Thyroid gland (tissue), 4 donors: ENCODE data around the gene LRBA.

Experiments used
- POLR2A ChIP-seq, 2 donors: fragments of 450-650 bp; IDR thresholded peaks; one replicate each; pipeline ENCODE4 v1.6.1; 2017; ENCODE audit warnings: antibody characterized with exemption in 2 of 2, mild to moderate bottlenecking in 2 of 2, moderate library complexity in 1 of 2
- TF ChIP-seq, protein P1 (sequence below), 6 experiments: fragments of 200-600 bp in 3 of 6; fragments of 450-650 bp in 3 of 6; sonication (generic) in 3 of 6; IDR thresholded peaks; one replicate each; pipeline ENCODE4 v1.5.1; 2016 to 2019; ENCODE audit warnings: antibody characterized with exemption in 6 of 6, mild to moderate bottlenecking in 2 of 6, inconsistent platforms in 1 of 6, moderate library complexity in 1 of 6

DNA sequence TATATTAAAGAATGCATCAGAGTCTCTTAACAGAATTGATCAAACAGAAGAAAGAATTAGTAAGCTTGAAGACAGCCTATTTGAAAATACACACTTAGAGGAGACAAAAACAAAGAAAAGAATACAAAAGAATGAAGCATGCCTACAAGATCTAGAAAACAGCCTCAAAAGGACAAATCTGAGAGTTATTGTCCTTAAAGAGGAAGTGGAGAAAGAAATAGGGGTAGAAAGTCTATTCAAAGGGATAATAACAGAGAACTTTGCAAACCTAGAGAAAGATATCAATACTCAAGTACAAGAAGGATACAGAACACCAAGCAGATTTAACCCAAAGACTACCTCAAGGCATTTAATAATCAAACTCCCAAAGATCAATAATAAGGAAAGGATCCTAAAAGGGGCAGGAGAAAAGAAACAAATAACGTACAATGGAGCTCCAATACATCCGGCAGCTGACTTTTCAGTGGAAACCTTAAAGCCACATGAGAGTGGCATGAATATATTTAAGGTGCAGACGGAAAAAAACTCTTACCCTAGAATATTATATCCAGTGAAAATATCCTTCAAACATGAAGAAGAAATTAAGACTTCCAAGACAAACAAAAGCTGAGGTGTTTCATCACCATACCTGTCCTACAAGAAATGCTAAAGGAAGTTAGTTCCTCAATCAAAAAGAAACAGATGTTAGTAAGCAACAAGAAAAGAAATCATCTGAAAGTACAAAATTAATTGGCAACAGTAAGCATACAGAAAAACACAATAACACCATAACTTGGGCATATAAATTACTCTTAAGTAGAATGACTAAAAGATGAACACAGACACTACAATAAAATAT lies 36.1 kb downstream of the LRBA start:
- TF ChIP-seq, protein P1, sequence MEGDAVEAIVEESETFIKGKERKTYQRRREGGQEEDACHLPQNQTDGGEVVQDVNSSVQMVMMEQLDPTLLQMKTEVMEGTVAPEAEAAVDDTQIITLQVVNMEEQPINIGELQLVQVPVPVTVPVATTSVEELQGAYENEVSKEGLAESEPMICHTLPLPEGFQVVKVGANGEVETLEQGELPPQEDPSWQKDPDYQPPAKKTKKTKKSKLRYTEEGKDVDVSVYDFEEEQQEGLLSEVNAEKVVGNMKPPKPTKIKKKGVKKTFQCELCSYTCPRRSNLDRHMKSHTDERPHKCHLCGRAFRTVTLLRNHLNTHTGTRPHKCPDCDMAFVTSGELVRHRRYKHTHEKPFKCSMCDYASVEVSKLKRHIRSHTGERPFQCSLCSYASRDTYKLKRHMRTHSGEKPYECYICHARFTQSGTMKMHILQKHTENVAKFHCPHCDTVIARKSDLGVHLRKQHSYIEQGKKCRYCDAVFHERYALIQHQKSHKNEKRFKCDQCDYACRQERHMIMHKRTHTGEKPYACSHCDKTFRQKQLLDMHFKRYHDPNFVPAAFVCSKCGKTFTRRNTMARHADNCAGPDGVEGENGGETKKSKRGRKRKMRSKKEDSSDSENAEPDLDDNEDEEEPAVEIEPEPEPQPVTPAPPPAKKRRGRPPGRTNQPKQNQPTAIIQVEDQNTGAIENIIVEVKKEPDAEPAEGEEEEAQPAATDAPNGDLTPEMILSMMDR (IDR thresholded peaks at IDR 0.05): no peak
- no peak for TF ChIP-seq POLR2A (IDR thresholded peaks at IDR 0.05)
